Activated CD4-positive, alpha-beta T cell treated with anti-CD3 and anti-CD28 coated beads, Interleukin-2, amount 50 U/mL, for 1 hour (primary cell): ENCODE measurements around the gene FAM181A.
A peak's percentile ranks its signal among the peaks of the same experiment; 100 is the strongest.

Experiments
- DNase-seq: peaks from one replicate; pipeline ENCODE4 v3.0.0-alpha.2; 2020

FAM181A gene

GRCh38 chr14:93905623-93906022, 21.5 kb upstream of the FAM181A start:
- no peak for DNase-seq

GRCh38 chr14:93906341-93907329, 20.5 kb upstream of the FAM181A start:
- DNase-seq = peak; percentile 29

- no peak for DNase-seq
These were observed 17.6 kb upstream of the FAM181A start for GRCh38 chr14:93909429-93910128.

GRCh38 chr14:93911975-93912615, 15.0 kb upstream of the FAM181A start:
- no peak for DNase-seq

- no peak for DNase-seq
These were observed 14.4 kb upstream of the FAM181A start for GRCh38 chr14:93912782-93913181.

- no peak for DNase-seq
These were observed 12.9 kb upstream of the FAM181A start for GRCh38 chr14:93914278-93914677.

- no peak for DNase-seq
These were observed 12.0 kb upstream of the FAM181A start for GRCh38 chr14:93915070-93915705.

- DNase-seq = no peak
These were observed 11.3 kb upstream of the FAM181A start for GRCh38 chr14:93915800-93916199.

- no peak for DNase-seq
These were observed 10.6 kb upstream of the FAM181A start for GRCh38 chr14:93916498-93916897.

GRCh38 chr14:93917141-93917540, 10.0 kb upstream of the FAM181A start:
- DNase-seq = no peak

- DNase-seq = no peak
These were observed 5.9 kb upstream of the FAM181A start for GRCh38 chr14:93921001-93921806.

- no peak for DNase-seq
These were observed 3.5 kb upstream of the FAM181A start for GRCh38 chr14:93923626-93924025.

- no peak for DNase-seq
These were observed 2.4 kb upstream of the FAM181A start for GRCh38 chr14:93924592-93925355.

GRCh38 chr14:93925374-93925895, 1.7 kb upstream of the FAM181A start:
- DNase-seq = no peak

- DNase-seq = no peak
These were observed 785 bp upstream of the FAM181A start for GRCh38 chr14:93926245-93926872.

- no peak for DNase-seq
These were observed 629 bp downstream of the FAM181A start for GRCh38 chr14:93927800-93928145.

- no peak for DNase-seq
These were observed 1.3 kb downstream of the FAM181A start for GRCh38 chr14:93928184-93929047.

- no peak for DNase-seq
These were observed 1.9 kb downstream of the FAM181A start for GRCh38 chr14:93929048-93929535.

- no peak for DNase-seq
These were observed 2.5 kb downstream of the FAM181A start for GRCh38 chr14:93929657-93930056.
